Liver (tissue), 9 donors: Measurements from ENCODE around the gene BTRC. TPM values are rescaled to one million over a fixed set of nuclear protein-coding genes. Genes with fewer than 3 reads are reported as not detected.
A peak's percentile ranks its signal among the peaks of the same experiment; 100 is the strongest.

Experiments
- DNase-seq: peaks from one replicate; pipeline ENCODE4 v3.0.0-alpha.2; 2017; ENCODE audit warnings: low spot score
- H3K27ac ChIP-seq, 2 donors: one replicate each; pipeline ENCODE4 v1.7.0; 2013; ENCODE audit warnings: inconsistent platforms in 2 of 2, low read length in 2 of 2, control low read depth in 1 of 2, low read depth in 1 of 2, mild to moderate bottlenecking in 1 of 2
- H3K27me3 ChIP-seq, 4 donors: one replicate each; pipeline versions ENCODE4 v1.6.1 to v1.7.0; 2013; ENCODE audit warnings: low read length in 3 of 4, inconsistent platforms in 1 of 4, mild to moderate bottlenecking in 1 of 4, moderate library complexity in 1 of 4; ENCODE audit not compliant: control insufficient read depth in 4 of 4, insufficient read depth in 4 of 4
- H3K36me3 ChIP-seq, 4 donors: one replicate each; pipeline versions ENCODE4 v1.6.1 to v1.7.0; 2013; ENCODE audit warnings: low read length in 3 of 4, mild to moderate bottlenecking in 3 of 4, low read depth in 1 of 4, moderate library complexity in 1 of 4; ENCODE audit not compliant: control insufficient read depth in 4 of 4, insufficient read depth in 3 of 4
- H3K4me1 ChIP-seq, 4 donors: one replicate each; pipeline versions ENCODE4 v1.6.1 to v1.7.0; 2013; ENCODE audit warnings: low read length in 3 of 4, mild to moderate bottlenecking in 3 of 4, moderate library complexity in 1 of 4; ENCODE audit not compliant: control insufficient read depth in 4 of 4, insufficient read depth in 4 of 4
- H3K4me3 ChIP-seq, 3 donors: one replicate each; pipeline versions ENCODE4 v1.6.1 to v1.7.0; 2013; ENCODE audit warnings: low read length in 3 of 3, control low read depth in 1 of 3, low read depth in 1 of 3, mild to moderate bottlenecking in 1 of 3
- H3K9ac ChIP-seq, 2 donors: one replicate each; pipeline ENCODE4 v1.7.0; 2013; ENCODE audit warnings: low read length in 2 of 2, mild to moderate bottlenecking in 2 of 2, moderate library complexity in 2 of 2, control low read depth in 1 of 2, low read depth in 1 of 2
- H3K9me3 ChIP-seq, 4 donors: one replicate each; pipeline versions ENCODE4 v1.6.1 to v1.7.0; 2013; ENCODE audit warnings: low read length in 3 of 4; ENCODE audit not compliant: control insufficient read depth in 4 of 4
- EGR1 ChIP-seq, 2 donors: IDR thresholded peaks; 2 replicates each; pipeline ENCODE4 v1.6.1; 2016 to 2018; ENCODE audit warnings: antibody characterized with exemption in 2 of 2, low read depth in 2 of 2
- FOXA1 ChIP-seq: IDR thresholded peaks from 2 replicates; pipeline ENCODE4 v1.6.1; 2016; ENCODE audit warnings: antibody characterized with exemption
- FOXA2 ChIP-seq: IDR thresholded peaks from 2 replicates; pipeline ENCODE4 v1.6.1; 2016; ENCODE audit warnings: antibody characterized with exemption
- GABPA ChIP-seq, 2 donors: IDR thresholded peaks in 1 of 2; conservative IDR thresholded peaks in 1 of 2; 2 replicates each; pipeline ENCODE4 v1.6.1; 2016; ENCODE audit warnings: antibody characterized with exemption in 2 of 2, mild to moderate bottlenecking in 1 of 2, moderate library complexity in 1 of 2
- HNF4A ChIP-seq, 2 donors: conservative IDR thresholded peaks; 2 replicates each; pipeline ENCODE4 v1.6.1; 2016; ENCODE audit warnings: antibody characterized with exemption in 2 of 2, mild to moderate bottlenecking in 2 of 2
- HNF4G ChIP-seq: IDR thresholded peaks from 2 replicates; pipeline ENCODE4 v1.6.1; 2016; ENCODE audit warnings: antibody characterized with exemption
- JUND ChIP-seq, 2 donors: IDR thresholded peaks; 2 replicates each; pipeline ENCODE4 v1.6.1; 2016; ENCODE audit warnings: antibody characterized with exemption in 2 of 2
- NR2F2 ChIP-seq: IDR thresholded peaks from 2 replicates; pipeline ENCODE4 v1.6.1; 2016; ENCODE audit warnings: antibody characterized with exemption
- RAD21 ChIP-seq, 2 donors: IDR thresholded peaks; 2 replicates each; pipeline ENCODE4 v1.6.1; 2016; ENCODE audit warnings: antibody characterized with exemption in 2 of 2, mild to moderate bottlenecking in 2 of 2
- TAF1 ChIP-seq: conservative IDR thresholded peaks from 2 replicates; pipeline ENCODE4 v1.6.1; 2016; ENCODE audit warnings: antibody characterized with exemption, mild to moderate bottlenecking
- YY1 ChIP-seq: IDR thresholded peaks from 2 replicates; pipeline ENCODE4 v1.6.1; 2016; ENCODE audit warnings: antibody characterized with exemption, mild to moderate bottlenecking
- WGBS: extraction: QIAGEN DNeasy Blood & Tissue Kit; methylation state at CpG from one replicate; pipeline ENCODE4 v1.1.7; 2013; 5-methylcytosine and 5-hydroxymethylcytosine counted together
- polyA plus RNA-seq, 2 donors: library from polyadenylated mRNA; stranded (reverse) in 1 of 2; unstranded in 1 of 2; fragments of 200-250 nt in 1 of 2; fragments of >200 nt in 1 of 2; fragmentation: Nextera tagmentation in 1 of 2; extraction: Ambion mirVana in 1 of 2; gene quantifications; one replicate each; pipeline versions ENCODE4 v1.2.1 to v1.2.3, GENCODE V29; 2013 to 2015
- total RNA-seq, 2 donors: library from RNA; depleted of rRNA; stranded (reverse); fragments of >200 nt; gene quantifications; one replicate each; pipeline ENCODE4 v1.2.3, GENCODE V29; 2014
- TF ChIP-seq, protein P1 (sequence below): IDR thresholded peaks from 2 replicates; pipeline ENCODE4 v1.6.1; 2016; ENCODE audit warnings: antibody characterized with exemption
- TF ChIP-seq, protein P2 (sequence below): fragments of 150-350 bp; IDR thresholded peaks from 2 replicates; pipeline ENCODE4 v1.5.1; 2017; ENCODE audit warnings: improper control_type of control experiment, low read depth, low read length; ENCODE audit not compliant: missing input control
- TF ChIP-seq, protein P3 (sequence below): IDR thresholded peaks from 2 replicates; pipeline ENCODE4 v1.6.1; 2016; ENCODE audit warnings: antibody characterized with exemption
- TF ChIP-seq, protein P4 (sequence below): IDR thresholded peaks from 2 replicates; pipeline ENCODE4 v1.6.1; 2016; ENCODE audit warnings: antibody characterized with exemption, mild to moderate bottlenecking
- TF ChIP-seq, protein P5 (sequence below): IDR thresholded peaks from 2 replicates; pipeline ENCODE4 v1.6.1; 2016; ENCODE audit warnings: antibody characterized with exemption
- donor health status: healthy.
- donor health status: healthy.
- donor health status: healthy.
- donor health status: healthy.
- donor health status: healthy.

BTRC gene
- total and polyA plus RNA-seq, 4 donors: 2.7 to 28.2 (median 5.9) TPM

DNA sequence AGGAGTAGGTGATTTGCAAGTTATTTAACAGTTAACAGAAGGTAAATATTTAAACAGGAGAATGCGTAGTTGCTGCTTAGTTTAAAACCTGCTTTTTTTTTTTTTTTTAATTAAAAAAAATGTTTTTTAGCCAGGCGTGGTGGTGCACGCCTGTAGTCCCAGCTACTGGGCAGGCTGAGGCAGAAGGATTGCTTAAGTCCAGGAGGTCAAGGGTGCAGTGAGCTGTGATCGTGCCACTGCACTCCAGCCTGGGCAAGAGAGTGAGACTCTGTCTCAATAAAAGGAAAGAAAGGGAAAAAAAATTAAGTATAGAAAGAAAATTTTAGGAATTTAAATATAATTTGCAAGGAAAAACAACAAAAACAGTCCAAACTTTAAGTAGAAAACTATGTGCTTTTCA, 71.6 kb downstream of the BTRC start:
- Histone ChIP-seq H3K9me3 (no peaks in the 10 kb centered on the region), H3K9ac (no peak overlapping the region), H3K27me3 (no peaks in the 10 kb centered on the region), H3K36me3 (no peaks in the 10 kb centered on the region), H3K27ac (no peak overlapping the region), H3K4me1 (no peaks in the 10 kb centered on the region), H3K4me3 (no peak overlapping the region)
- TF ChIP-seq HNF4A (conservative IDR thresholded peaks at IDR 0.05) (peak in 1 of 2 donors; percentile 31), RAD21 (IDR thresholded peaks at IDR 0.05) (no peak)
- 65% methylated on average over 4 of the region's 4 CpGs for WGBS
- no peak for DNase-seq

DNA sequence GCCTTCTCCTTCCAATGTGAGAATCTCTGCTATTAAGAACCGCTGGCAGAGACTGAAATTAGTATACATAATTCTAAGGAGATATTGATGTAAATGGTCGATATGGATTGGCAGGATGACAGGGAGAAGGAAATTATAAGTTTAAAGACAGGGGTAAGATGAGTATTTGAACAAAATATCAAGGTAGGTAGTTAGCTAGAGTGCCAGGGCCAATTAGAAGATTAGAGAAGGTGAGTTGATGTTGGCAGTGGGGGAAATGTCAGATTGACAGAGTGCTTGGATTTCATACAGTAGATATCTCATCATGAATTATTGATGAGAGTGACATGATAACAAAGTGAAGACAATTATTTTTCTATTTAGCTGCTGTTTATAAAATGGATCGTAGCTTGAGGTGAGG, 74.1 kb downstream of the BTRC start:
- TF ChIP-seq, protein P1, sequence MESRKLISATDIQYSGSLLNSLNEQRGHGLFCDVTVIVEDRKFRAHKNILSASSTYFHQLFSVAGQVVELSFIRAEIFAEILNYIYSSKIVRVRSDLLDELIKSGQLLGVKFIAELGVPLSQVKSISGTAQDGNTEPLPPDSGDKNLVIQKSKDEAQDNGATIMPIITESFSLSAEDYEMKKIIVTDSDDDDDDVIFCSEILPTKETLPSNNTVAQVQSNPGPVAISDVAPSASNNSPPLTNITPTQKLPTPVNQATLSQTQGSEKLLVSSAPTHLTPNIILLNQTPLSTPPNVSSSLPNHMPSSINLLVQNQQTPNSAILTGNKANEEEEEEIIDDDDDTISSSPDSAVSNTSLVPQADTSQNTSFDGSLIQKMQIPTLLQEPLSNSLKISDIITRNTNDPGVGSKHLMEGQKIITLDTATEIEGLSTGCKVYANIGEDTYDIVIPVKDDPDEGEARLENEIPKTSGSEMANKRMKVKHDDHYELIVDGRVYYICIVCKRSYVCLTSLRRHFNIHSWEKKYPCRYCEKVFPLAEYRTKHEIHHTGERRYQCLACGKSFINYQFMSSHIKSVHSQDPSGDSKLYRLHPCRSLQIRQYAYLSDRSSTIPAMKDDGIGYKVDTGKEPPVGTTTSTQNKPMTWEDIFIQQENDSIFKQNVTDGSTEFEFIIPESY: no peak
- TF ChIP-seq HNF4A (conservative IDR thresholded peaks at IDR 0.05) (no peak), HNF4G (no peak), FOXA1 (no peak), NR2F2 (no peak), TAF1 (no peak), FOXA2 (no peak), RAD21 (IDR thresholded peaks at IDR 0.05) (no peak)
- TF ChIP-seq, protein P2, sequence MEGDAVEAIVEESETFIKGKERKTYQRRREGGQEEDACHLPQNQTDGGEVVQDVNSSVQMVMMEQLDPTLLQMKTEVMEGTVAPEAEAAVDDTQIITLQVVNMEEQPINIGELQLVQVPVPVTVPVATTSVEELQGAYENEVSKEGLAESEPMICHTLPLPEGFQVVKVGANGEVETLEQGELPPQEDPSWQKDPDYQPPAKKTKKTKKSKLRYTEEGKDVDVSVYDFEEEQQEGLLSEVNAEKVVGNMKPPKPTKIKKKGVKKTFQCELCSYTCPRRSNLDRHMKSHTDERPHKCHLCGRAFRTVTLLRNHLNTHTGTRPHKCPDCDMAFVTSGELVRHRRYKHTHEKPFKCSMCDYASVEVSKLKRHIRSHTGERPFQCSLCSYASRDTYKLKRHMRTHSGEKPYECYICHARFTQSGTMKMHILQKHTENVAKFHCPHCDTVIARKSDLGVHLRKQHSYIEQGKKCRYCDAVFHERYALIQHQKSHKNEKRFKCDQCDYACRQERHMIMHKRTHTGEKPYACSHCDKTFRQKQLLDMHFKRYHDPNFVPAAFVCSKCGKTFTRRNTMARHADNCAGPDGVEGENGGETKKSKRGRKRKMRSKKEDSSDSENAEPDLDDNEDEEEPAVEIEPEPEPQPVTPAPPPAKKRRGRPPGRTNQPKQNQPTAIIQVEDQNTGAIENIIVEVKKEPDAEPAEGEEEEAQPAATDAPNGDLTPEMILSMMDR: no peak
- TF ChIP-seq, protein P3, sequence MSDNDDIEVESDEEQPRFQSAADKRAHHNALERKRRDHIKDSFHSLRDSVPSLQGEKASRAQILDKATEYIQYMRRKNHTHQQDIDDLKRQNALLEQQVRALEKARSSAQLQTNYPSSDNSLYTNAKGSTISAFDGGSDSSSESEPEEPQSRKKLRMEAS: no peak
- DNase-seq: no peak
- no peak overlapping the region for H3K9ac ChIP-seq
- WGBS: 95% methylated on average over 3 of the region's 3 CpGs
- H3K9me3 ChIP-seq: no peaks in the 10 kb centered on the region
- H3K27ac ChIP-seq: no peak overlapping the region
- H3K36me3 ChIP-seq: no peaks in the 10 kb centered on the region
- H3K27me3 ChIP-seq: no peaks in the 10 kb centered on the region
- no peak overlapping the region for H3K4me3 ChIP-seq
- H3K4me1 ChIP-seq: no peaks in the 10 kb centered on the region

DNA sequence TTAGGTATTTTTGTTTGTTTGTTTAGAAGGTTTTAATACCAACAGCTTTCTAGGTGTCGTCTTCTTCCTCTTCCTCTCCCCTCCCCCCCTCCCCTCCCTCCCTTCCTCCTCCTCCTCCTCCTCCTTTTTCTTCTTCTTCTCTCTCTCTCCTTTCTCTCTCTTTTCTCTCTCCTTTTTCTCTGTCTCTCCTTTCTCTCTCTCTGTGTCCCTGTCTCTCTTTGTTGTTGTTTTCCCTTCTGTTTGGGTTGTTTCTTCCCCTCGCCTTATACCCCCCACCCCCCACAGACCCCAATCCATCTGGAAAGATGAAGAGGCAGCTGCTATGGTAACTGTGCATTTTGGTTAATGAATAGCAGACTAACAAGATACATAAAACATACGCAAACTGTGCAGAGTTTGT, 75.5 kb downstream of the BTRC start:
- no peak overlapping the region for H3K4me3 ChIP-seq
- no peak overlapping the region for H3K9ac ChIP-seq
- no peak overlapping the region for H3K27ac ChIP-seq
- no peaks in the 10 kb centered on the region for H3K36me3 ChIP-seq
- WGBS: 87% methylated on average over 3 of the region's 3 CpGs
- no peak for DNase-seq
- no peaks in the 10 kb centered on the region for H3K4me1 ChIP-seq
- no peaks in the 10 kb centered on the region for H3K9me3 ChIP-seq
- no peaks in the 10 kb centered on the region for H3K27me3 ChIP-seq
- TF ChIP-seq JUND (IDR thresholded peaks at IDR 0.05) (no peak), EGR1 (IDR thresholded peaks at IDR 0.05; ENCODE audit: low read depth in 2 of 2) (no peak), FOXA1 (no peak), YY1 (no peak), GABPA (IDR thresholded peaks at IDR 0.05 in 1 of 2, conservative IDR thresholded peaks at IDR 0.05 in 1 of 2) (no peak), NR2F2 (no peak), TAF1 (no peak)
- TF ChIP-seq, protein P4, sequence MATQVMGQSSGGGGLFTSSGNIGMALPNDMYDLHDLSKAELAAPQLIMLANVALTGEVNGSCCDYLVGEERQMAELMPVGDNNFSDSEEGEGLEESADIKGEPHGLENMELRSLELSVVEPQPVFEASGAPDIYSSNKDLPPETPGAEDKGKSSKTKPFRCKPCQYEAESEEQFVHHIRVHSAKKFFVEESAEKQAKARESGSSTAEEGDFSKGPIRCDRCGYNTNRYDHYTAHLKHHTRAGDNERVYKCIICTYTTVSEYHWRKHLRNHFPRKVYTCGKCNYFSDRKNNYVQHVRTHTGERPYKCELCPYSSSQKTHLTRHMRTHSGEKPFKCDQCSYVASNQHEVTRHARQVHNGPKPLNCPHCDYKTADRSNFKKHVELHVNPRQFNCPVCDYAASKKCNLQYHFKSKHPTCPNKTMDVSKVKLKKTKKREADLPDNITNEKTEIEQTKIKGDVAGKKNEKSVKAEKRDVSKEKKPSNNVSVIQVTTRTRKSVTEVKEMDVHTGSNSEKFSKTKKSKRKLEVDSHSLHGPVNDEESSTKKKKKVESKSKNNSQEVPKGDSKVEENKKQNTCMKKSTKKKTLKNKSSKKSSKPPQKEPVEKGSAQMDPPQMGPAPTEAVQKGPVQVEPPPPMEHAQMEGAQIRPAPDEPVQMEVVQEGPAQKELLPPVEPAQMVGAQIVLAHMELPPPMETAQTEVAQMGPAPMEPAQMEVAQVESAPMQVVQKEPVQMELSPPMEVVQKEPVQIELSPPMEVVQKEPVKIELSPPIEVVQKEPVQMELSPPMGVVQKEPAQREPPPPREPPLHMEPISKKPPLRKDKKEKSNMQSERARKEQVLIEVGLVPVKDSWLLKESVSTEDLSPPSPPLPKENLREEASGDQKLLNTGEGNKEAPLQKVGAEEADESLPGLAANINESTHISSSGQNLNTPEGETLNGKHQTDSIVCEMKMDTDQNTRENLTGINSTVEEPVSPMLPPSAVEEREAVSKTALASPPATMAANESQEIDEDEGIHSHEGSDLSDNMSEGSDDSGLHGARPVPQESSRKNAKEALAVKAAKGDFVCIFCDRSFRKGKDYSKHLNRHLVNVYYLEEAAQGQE: no peak
- TF ChIP-seq, protein P5, sequence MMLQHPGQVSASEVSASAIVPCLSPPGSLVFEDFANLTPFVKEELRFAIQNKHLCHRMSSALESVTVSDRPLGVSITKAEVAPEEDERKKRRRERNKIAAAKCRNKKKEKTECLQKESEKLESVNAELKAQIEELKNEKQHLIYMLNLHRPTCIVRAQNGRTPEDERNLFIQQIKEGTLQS: no peak
- TF ChIP-seq, protein P3: no peak
- TF ChIP-seq, protein P2: no peak
